H9 (cell line): ENCODE data around the gene STXBP1. TPM values are rescaled to one million over a fixed set of nuclear protein-coding genes. Genes with fewer than 3 reads are reported as not detected.

Source experiments
- DNase-seq: peaks from one replicate; pipeline ENCODE4 v3.0.0-alpha.2; 2017
- H2AFZ ChIP-seq: one replicate; pipeline ENCODE4 v1.6.1; 2013; ENCODE audit warnings: mild to moderate bottlenecking, low read length, control low read depth, moderate library complexity
- H2AK5ac ChIP-seq: 2 replicates; pipeline ENCODE4 v1.6.1; 2013; ENCODE audit warnings: low read length, control low read depth, mixed read lengths; ENCODE audit not compliant: insufficient read length
- H2BK120ac ChIP-seq: one replicate; pipeline ENCODE4 v1.6.1; 2013; ENCODE audit warnings: low read depth, mild to moderate bottlenecking, low read length, control low read depth, inconsistent platforms; ENCODE audit not compliant: poor library complexity, severe bottlenecking
- H2BK12ac ChIP-seq: 2 replicates; pipeline ENCODE4 v1.6.1; 2013; ENCODE audit warnings: low read length, control low read depth, mixed read lengths, low read depth; ENCODE audit not compliant: insufficient read length
- H2BK15ac ChIP-seq: 2 replicates; pipeline ENCODE4 v1.6.1; 2013; ENCODE audit warnings: low read depth, low read length, control low read depth
- H2BK20ac ChIP-seq: one replicate; pipeline ENCODE4 v1.6.1; 2013; ENCODE audit warnings: low read depth, mild to moderate bottlenecking, low read length, control low read depth, inconsistent platforms; ENCODE audit not compliant: poor library complexity, severe bottlenecking
- H2BK5ac ChIP-seq: 2 replicates; pipeline ENCODE4 v1.6.1; 2013; ENCODE audit warnings: low read length, control low read depth, mixed read lengths; ENCODE audit not compliant: insufficient read length
- H3K14ac ChIP-seq: 2 replicates; pipeline ENCODE4 v1.6.1; 2013; ENCODE audit warnings: low read length, control low read depth; ENCODE audit not compliant: insufficient read depth
- H3K18ac ChIP-seq: 2 replicates; pipeline ENCODE4 v1.6.1; 2013; ENCODE audit warnings: low read depth, mild to moderate bottlenecking, mixed read lengths, low read length, control low read depth; ENCODE audit not compliant: insufficient read length
- H3K23ac ChIP-seq: 2 replicates; pipeline ENCODE4 v1.6.1; 2013; ENCODE audit warnings: low read length, control low read depth, mixed read lengths, low read depth; ENCODE audit not compliant: insufficient read length
- H3K23me2 ChIP-seq: 2 replicates; pipeline ENCODE4 v1.6.1; 2013; ENCODE audit warnings: low read depth, mild to moderate bottlenecking, mixed read lengths, low read length, control low read depth; ENCODE audit not compliant: insufficient read length, poor library complexity, severe bottlenecking
- H3K27ac ChIP-seq: 2 replicates; pipeline ENCODE4 v1.5.1; 2013; ENCODE audit warnings: low read length, control low read depth, mixed read lengths, low read depth; ENCODE audit not compliant: insufficient read length
- H3K27me3 ChIP-seq: 2 replicates; pipeline ENCODE4 v1.6.1; 2013; ENCODE audit warnings: low read length, control low read depth, inconsistent platforms; ENCODE audit not compliant: insufficient read depth
- H3K4ac ChIP-seq: 2 replicates; pipeline ENCODE4 v1.6.1; 2013; ENCODE audit warnings: low read depth, mild to moderate bottlenecking, control low read depth, inconsistent platforms, low read length, moderate library complexity
- H3K4me1 ChIP-seq: 2 replicates; pipeline ENCODE4 v1.6.1; 2013; ENCODE audit warnings: low read length, control low read depth, inconsistent platforms; ENCODE audit not compliant: insufficient read depth
- H3K4me2 ChIP-seq: 2 replicates; pipeline ENCODE4 v1.6.1; 2013; ENCODE audit warnings: low read length, control low read depth, mixed read lengths; ENCODE audit not compliant: insufficient read length, insufficient read depth
- H3K56ac ChIP-seq: 2 replicates; pipeline ENCODE4 v1.6.1; 2013; ENCODE audit warnings: low read depth, mild to moderate bottlenecking, mixed read lengths, low read length, control low read depth; ENCODE audit not compliant: insufficient read length
- H3K79me1 ChIP-seq: 2 replicates; pipeline ENCODE4 v1.6.1; 2013; ENCODE audit warnings: low read depth, mild to moderate bottlenecking, moderate library complexity, low read length, control low read depth, inconsistent platforms; ENCODE audit not compliant: insufficient read depth, poor library complexity, severe bottlenecking
- H3K79me2 ChIP-seq: 2 replicates; pipeline ENCODE4 v1.6.1; 2013; ENCODE audit warnings: low read length, control low read depth, inconsistent platforms; ENCODE audit not compliant: insufficient read depth
- H3K9ac ChIP-seq: 2 replicates; pipeline ENCODE4 v1.6.1; 2013; ENCODE audit warnings: low read length, control low read depth, mixed read lengths; ENCODE audit not compliant: insufficient read length; ENCODE audit errors: extremely low read depth
- H3K9me3 ChIP-seq: one replicate; pipeline ENCODE4 v1.6.1; 2013; ENCODE audit warnings: low read depth, low read length, inconsistent platforms; ENCODE audit not compliant: control insufficient read depth
- H3T11ph ChIP-seq: one replicate; pipeline ENCODE4 v1.6.1; 2013; ENCODE audit warnings: mild to moderate bottlenecking, low read length, control low read depth, inconsistent platforms
- H4K20me1 ChIP-seq: one replicate; pipeline ENCODE4 v1.6.1; 2013; ENCODE audit not compliant: control insufficient read depth, insufficient read length, insufficient read depth
- H4K5ac ChIP-seq: 2 replicates; pipeline ENCODE4 v1.6.1; 2013; ENCODE audit warnings: low read depth, mild to moderate bottlenecking, mixed read lengths, low read length, control low read depth; ENCODE audit not compliant: insufficient read length
- H4K8ac ChIP-seq: replicated peaks from 2 replicates; pipeline ENCODE4 v1.6.1; 2013; ENCODE audit warnings: low read length, control low read depth, mixed read lengths, low read depth; ENCODE audit not compliant: insufficient read length
- H4K91ac ChIP-seq: 2 replicates; pipeline ENCODE4 v1.6.1; 2013; ENCODE audit warnings: low read depth, mild to moderate bottlenecking, moderate library complexity, mixed read lengths, low read length, control low read depth; ENCODE audit not compliant: insufficient read length
- H3K27ac Mint-ChIP-seq, 3 experiments: 2 replicates in 2 of 3; 3 replicates in 1 of 3; pipeline ENCODE4 v1.8.0; 2020 to 2021; ENCODE audit warnings: mixed read lengths in 3 of 3, mild to moderate bottlenecking in 1 of 3, moderate library complexity in 1 of 3
- H3K27me3 Mint-ChIP-seq: 2 replicates; pipeline ENCODE4 v1.8.0; 2021; ENCODE audit warnings: low read depth, mild to moderate bottlenecking, moderate library complexity, mixed read lengths
- H3K36me3 Mint-ChIP-seq, 3 experiments: 2 replicates in 2 of 3; 3 replicates in 1 of 3; pipeline ENCODE4 v1.8.0; 2020 to 2021; ENCODE audit warnings: low read depth in 3 of 3, mixed read lengths in 3 of 3; ENCODE audit not compliant: insufficient read depth in 1 of 3
- H3K4me1 Mint-ChIP-seq, 2 experiments: 2 replicates each; pipeline ENCODE4 v1.8.0; 2020; ENCODE audit warnings: mixed read lengths in 2 of 2
- H3K4me3 Mint-ChIP-seq, 2 experiments: 2 replicates in 1 of 2; 3 replicates in 1 of 2; pipeline ENCODE4 v1.8.0; 2020 to 2021; ENCODE audit warnings: mild to moderate bottlenecking in 2 of 2, mixed read lengths in 2 of 2, moderate library complexity in 1 of 2
- H3K9me3 Mint-ChIP-seq, 2 experiments: 2 replicates in 1 of 2; 3 replicates in 1 of 2; pipeline ENCODE4 v1.8.0; 2020; ENCODE audit warnings: mild to moderate bottlenecking in 2 of 2, mixed read lengths in 2 of 2, moderate library complexity in 1 of 2
- CTCF ChIP-seq: fragments of 200-600 bp; sonication (generic); conservative IDR thresholded peaks from 3 replicates; pipeline ENCODE4 v1.8.0; 2021; ENCODE audit warnings: antibody characterized with exemption, mild to moderate bottlenecking
- WGBS: extraction: QIAGEN DNeasy Blood & Tissue Kit; methylation state at CpG from one replicate; pipeline ENCODE4 v1.1.7; 2013; ENCODE audit warnings: missing lambda C conversion rate, low lambda C conversion rate, mixed read lengths; ENCODE audit not compliant: insufficient read length; ENCODE audit errors: extremely low coverage; 5-methylcytosine and 5-hydroxymethylcytosine counted together
- total RNA-seq: library from RNA; stranded (reverse); gene quantifications from 2 replicates; pipeline ENCODE4 v1.2.1, GENCODE V29; 2021

STXBP1 gene
- total RNA-seq, 1 experiment from 2014 or later, result 22.3 TPM

- Mint-ChIP-seq H3K36me3 (peaks cover 0 to 2% (median 0%) of the 10 kb centered on the region in 3 experiments; a peak in 2 of 7 replicates), H3K4me1 (peaks cover 10 to 19% of the 10 kb centered on the region in 2 experiments), H3K27ac (no peak overlapping the region), H3K27me3 (no peaks in the 10 kb centered on the region), H3K9me3 (no peaks in the 10 kb centered on the region), H3K4me3 (no peak overlapping the region)
- Histone ChIP-seq H4K8ac (no peak overlapping the region), H3K23ac (no peak overlapping the region), H2BK120ac (no peak overlapping the region), H3K9ac (no peak overlapping the region), H3K27ac (no peak overlapping the region), H2BK5ac (no peak overlapping the region), H3K9me3 (no peaks in the 10 kb centered on the region), H3T11ph (no peak overlapping the region), H3K79me1 (no peaks in the 10 kb centered on the region), H2AFZ (no peak overlapping the region), H2BK20ac (no peak overlapping the region), H3K27me3 (no peaks in the 10 kb centered on the region), H3K4ac (no peak overlapping the region), H3K4me2 (no peak overlapping the region), H4K20me1 (no peaks in the 10 kb centered on the region), H2BK12ac (no peak overlapping the region), H3K4me1 (no peaks in the 10 kb centered on the region; the same call in 1 of the 2 replicates), H4K91ac (no peak overlapping the region), H3K23me2 (no peaks in the 10 kb centered on the region), H3K14ac (no peak overlapping the region), H3K79me2 (no peaks in the 10 kb centered on the region), H3K18ac (no peak overlapping the region), H4K5ac (no peak overlapping the region), H2BK15ac (no peak overlapping the region), H3K56ac (no peak overlapping the region), H2AK5ac (no peak overlapping the region)
- WGBS, result no CpG with 5 or more reads among the region's 5 CpGs
- no peak for DNase-seq
- no peak for TF ChIP-seq CTCF
Observed at GRCh38 chr9:127640908-127641545, 28.9 kb downstream of the STXBP1 start.
